Left renal cortex interstitium (tissue), 4 donors: ENCODE data around the gene GPR39. TPM values are rescaled to one million over a fixed set of nuclear protein-coding genes. Genes with fewer than 3 reads are reported as not detected.

ENCODE experiments used
- DNase-seq, 4 donors: peaks; one replicate each; pipeline ENCODE4 v3.0.0-alpha.2; 2013; ENCODE audit warnings: low read depth in 4 of 4, low spot score in 2 of 4, missing footprints in 1 of 4
- polyA plus RNA-seq, 4 donors: library from polyadenylated mRNA; unstranded; fragments of 120-200 nt; gene quantifications; one replicate each; pipeline ENCODE4 v1.2.1, GENCODE V29; 2013; ENCODE audit not compliant: insufficient read length in 4 of 4

Gene GPR39
- polyA plus RNA-seq, 4 donors = 3.0 to 4.6 (median 3.5) TPM

GRCh38 chr2:132589111-132589830 is 172.7 kb downstream of the GPR39 start:
- peak in 2 of 4 donors; percentile 40 to 47 for DNase-seq

GRCh38 chr2:132589966-132590365 is 173.4 kb downstream of the GPR39 start:
- DNase-seq = no peak

- DNase-seq = no peak
Measured at GRCh38 chr2:132593171-132593570, 176.6 kb downstream of the GPR39 start.

GRCh38 chr2:132595186-132595585 is 178.6 kb downstream of the GPR39 start:
- no peak for DNase-seq

GRCh38 chr2:132595693-132596092 is 179.1 kb downstream of the GPR39 start:
- no peak for DNase-seq

- no peak for DNase-seq
Measured at GRCh38 chr2:132597166-132597565, 180.6 kb downstream of the GPR39 start.

GRCh38 chr2:132597831-132598230 is 181.2 kb downstream of the GPR39 start:
- DNase-seq = no peak

- DNase-seq = no peak
Measured at GRCh38 chr2:132598536-132598935, 181.9 kb downstream of the GPR39 start.

- no peak for DNase-seq
Measured at GRCh38 chr2:132599556-132599955, 183.0 kb downstream of the GPR39 start.

GRCh38 chr2:132604561-132604960 is 188.0 kb downstream of the GPR39 start:
- DNase-seq = no peak

- DNase-seq = no peak
Measured at GRCh38 chr2:132605236-132606180, 188.9 kb downstream of the GPR39 start.

- DNase-seq = no peak
Measured at GRCh38 chr2:132606649-132607048, 190.0 kb downstream of the GPR39 start.

- DNase-seq = no peak
Measured at GRCh38 chr2:132607426-132608090, 191.0 kb downstream of the GPR39 start.

GRCh38 chr2:132608311-132608710 is 191.7 kb downstream of the GPR39 start:
- no peak for DNase-seq

- DNase-seq = no peak
Measured at GRCh38 chr2:132609101-132609890, 192.7 kb downstream of the GPR39 start.

- no peak for DNase-seq
Measured at GRCh38 chr2:132611719-132612118, 195.1 kb downstream of the GPR39 start.

- no peak for DNase-seq
Measured at GRCh38 chr2:132615329-132616085, 198.9 kb downstream of the GPR39 start.

GRCh38 chr2:132617989-132618388 is 201.4 kb downstream of the GPR39 start:
- no peak for DNase-seq

- DNase-seq = no peak
Measured at GRCh38 chr2:132618734-132619133, 202.1 kb downstream of the GPR39 start.

- no peak for DNase-seq
Measured at GRCh38 chr2:132620115-132620514, 203.5 kb downstream of the GPR39 start.
